ENCODE results near the gene PALM. TPM values are rescaled to one million over a fixed set of nuclear protein-coding genes. Genes with fewer than 3 reads are reported as not detected.

Gene PALM
- total and polyA plus RNA-seq, 9 of the 15 experiments (the other 6 are each of a cell fraction or from before 2014, with no cell fraction given): 0.04 to 6.6 (median 1.7) TPM

- TF ChIP-seq PREB (CRISPR knock-in tag; IDR thresholded peaks at IDR 0.05) (0 out of 2 replicates have a peak, but pooled peaks have one; percentile 57), NR2C2 (CRISPR knock-in tag; IDR thresholded peaks at IDR 0.05) (peak; percentile 39; the same call in 1 of the 2 replicates), NR2C2 (tag; IDR thresholded peaks at IDR 0.05) (peak; percentile 50; the same call in 1 of the 2 replicates), ZBTB17 (CRISPR knock-in tag; IDR thresholded peaks at IDR 0.05) (peak; percentile 92), EP400 (IDR thresholded peaks at IDR 0.05) (peak; percentile 80), RERE (CRISPR knock-in tag; IDR thresholded peaks at IDR 0.05; ENCODE audit: borderline replicate concordance) (no peak), TEAD4 (IDR thresholded peaks at IDR 0.05; ENCODE audit: low read length) (peak; percentile 26; the same call in 1 of the 2 replicates), TEAD4 (CRISPR knock-in tag; IDR thresholded peaks at IDR 0.05; ENCODE audit: borderline replicate concordance) (no peak), ELF4 (CRISPR knock-in tag; IDR thresholded peaks at IDR 0.05) (peak; percentile 95), ZNF253 (CRISPR knock-in tag; conservative IDR thresholded peaks at IDR 0.05) (no peak), HDGF (IDR thresholded peaks at IDR 0.05) (peak; percentile 72; the same call in 1 of the 2 replicates), PYGO2 (tag; IDR thresholded peaks at IDR 0.05) (no peak), POLR2A (conservative IDR thresholded peaks at IDR 0.05) (peak; percentile 86), CTBP1 (IDR thresholded peaks at IDR 0.05; ENCODE audit: borderline replicate concordance) (peak; percentile 99), YY1 (IDR thresholded peaks at IDR 0.05; ENCODE audit: borderline replicate concordance in 1 of 3, control insufficient read depth in 1 of 3, extremely low read depth in 1 of 3, insufficient read depth in 3 of 3, insufficient read length in 1 of 3, insufficient replicate concordance in 2 of 3, low read depth in 1 of 3, low read length in 2 of 3) (peak in 2 of 3 experiments; percentile 60 to 65)
- TF ChIP-seq, protein P1, sequence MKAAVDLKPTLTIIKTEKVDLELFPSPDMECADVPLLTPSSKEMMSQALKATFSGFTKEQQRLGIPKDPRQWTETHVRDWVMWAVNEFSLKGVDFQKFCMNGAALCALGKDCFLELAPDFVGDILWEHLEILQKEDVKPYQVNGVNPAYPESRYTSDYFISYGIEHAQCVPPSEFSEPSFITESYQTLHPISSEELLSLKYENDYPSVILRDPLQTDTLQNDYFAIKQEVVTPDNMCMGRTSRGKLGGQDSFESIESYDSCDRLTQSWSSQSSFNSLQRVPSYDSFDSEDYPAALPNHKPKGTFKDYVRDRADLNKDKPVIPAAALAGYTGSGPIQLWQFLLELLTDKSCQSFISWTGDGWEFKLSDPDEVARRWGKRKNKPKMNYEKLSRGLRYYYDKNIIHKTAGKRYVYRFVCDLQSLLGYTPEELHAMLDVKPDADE (conservative IDR thresholded peaks at IDR 0.05; ENCODE audit: control insufficient read depth, low read depth, low read length): peak; percentile 74; the same call in 1 of the 2 replicates
- TF ChIP-seq, protein P2, sequence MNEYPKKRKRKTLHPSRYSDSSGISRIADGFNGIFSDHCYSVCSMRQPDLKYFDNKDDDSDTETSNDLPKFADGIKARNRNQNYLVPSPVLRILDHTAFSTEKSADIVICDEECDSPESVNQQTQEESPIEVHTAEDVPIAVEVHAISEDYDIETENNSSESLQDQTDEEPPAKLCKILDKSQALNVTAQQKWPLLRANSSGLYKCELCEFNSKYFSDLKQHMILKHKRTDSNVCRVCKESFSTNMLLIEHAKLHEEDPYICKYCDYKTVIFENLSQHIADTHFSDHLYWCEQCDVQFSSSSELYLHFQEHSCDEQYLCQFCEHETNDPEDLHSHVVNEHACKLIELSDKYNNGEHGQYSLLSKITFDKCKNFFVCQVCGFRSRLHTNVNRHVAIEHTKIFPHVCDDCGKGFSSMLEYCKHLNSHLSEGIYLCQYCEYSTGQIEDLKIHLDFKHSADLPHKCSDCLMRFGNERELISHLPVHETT (CRISPR knock-in tag; conservative IDR thresholded peaks at IDR 0.05 in 1 of 2, IDR thresholded peaks at IDR 0.05 in 1 of 2): peak in 1 of 2 experiments; percentile 99; a peak in 2 of 4 replicates
These were observed 28.3 kb upstream of the PALM start (continued) for GRCh38 chr19:680287-681028.

Data from K562 (cell line).